Colonic mucosa (tissue), 4 donors: Measurements from ENCODE around the gene DAB1. TPM values are rescaled to one million over a fixed set of nuclear protein-coding genes. Genes with fewer than 3 reads are reported as not detected.

Source experiments
- DNase-seq: peaks from one replicate; pipeline ENCODE4 v3.0.0-alpha.2; 2020
- H3K27ac ChIP-seq: fragments of 200-600 bp; one replicate; pipeline ENCODE4 v1.8.0; 2021
- H3K27me3 ChIP-seq: fragments of 200-600 bp; one replicate; pipeline ENCODE4 v1.8.0; 2021
- H3K36me3 ChIP-seq: fragments of 200-600 bp; one replicate; pipeline ENCODE4 v1.8.0; 2021
- H3K4me1 ChIP-seq: fragments of 200-600 bp; one replicate; pipeline ENCODE4 v1.8.0; 2021; ENCODE audit warnings: mild to moderate bottlenecking
- H3K4me3 ChIP-seq: fragments of 200-600 bp; one replicate; pipeline ENCODE4 v1.8.0; 2021
- H3K9ac ChIP-seq, 2 donors: one replicate each; pipeline ENCODE4 v1.7.0; 2013; ENCODE audit warnings: control low read depth in 2 of 2, low read depth in 2 of 2, low read length in 2 of 2
- H3K9me3 ChIP-seq: fragments of 200-600 bp; one replicate; pipeline ENCODE4 v1.8.0; 2021
- intact Hi-C: fragments of 100-400 bp; cut with DNase I; formaldehyde crosslinking; loops from one replicate; pipeline ENCODE4 v1.14.1; 2022
- total RNA-seq, 2 donors: library from RNA; stranded (reverse); fragmentation: NEBNext Ultra II Directional in 1 of 2; extraction: Animal tissue kit (Norgen Biotek cat#: 25700) in 1 of 2; gene quantifications; one replicate each; pipeline ENCODE4 v1.2.1, GENCODE V29; 2021
- TF ChIP-seq, protein P1 (sequence below): fragments of 200-600 bp; IDR thresholded peaks from one replicate; pipeline ENCODE4 v1.8.0; 2022; ENCODE audit warnings: antibody characterized with exemption, mild to moderate bottlenecking
- donor health status: healthy.
- donor health status: DM: no; HTN: no; CAD: no.
- donor health status: DM: no; HTN: no; CAD: no.

Gene DAB1
- total RNA-seq, 2 donors from 2014 or later = 0.42 TPM; not detected in 1

DNA sequence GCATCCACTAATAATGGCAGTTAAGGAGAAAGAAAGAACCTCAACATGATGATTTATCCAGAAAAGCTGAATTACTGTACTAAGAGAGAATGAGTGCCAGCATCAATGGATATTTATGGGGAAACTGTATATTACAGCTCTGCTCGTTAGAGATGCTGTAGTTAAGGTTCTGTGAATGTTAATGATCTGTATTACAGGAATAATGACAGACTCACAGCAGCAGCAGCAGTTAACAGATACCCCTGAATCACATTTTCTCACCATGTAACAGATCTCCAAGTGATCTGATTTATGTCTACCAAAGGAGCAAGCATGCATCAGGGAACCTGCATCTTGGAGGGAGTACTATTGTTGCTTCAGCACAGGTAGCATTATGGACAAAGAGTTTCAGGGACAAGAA lies 377.4 kb downstream of the DAB1 start:
- no peak for DNase-seq
- Histone ChIP-seq H3K4me1 (no peaks in the 10 kb centered on the region), H3K9ac (no peak overlapping the region), H3K9me3 (no peaks in the 10 kb centered on the region), H3K27ac (no peak overlapping the region), H3K4me3 (no peak overlapping the region), H3K36me3 (no peaks in the 10 kb centered on the region), H3K27me3 (no peaks in the 10 kb centered on the region)
- intact Hi-C loops = no loop called here
- TF ChIP-seq, protein P1, sequence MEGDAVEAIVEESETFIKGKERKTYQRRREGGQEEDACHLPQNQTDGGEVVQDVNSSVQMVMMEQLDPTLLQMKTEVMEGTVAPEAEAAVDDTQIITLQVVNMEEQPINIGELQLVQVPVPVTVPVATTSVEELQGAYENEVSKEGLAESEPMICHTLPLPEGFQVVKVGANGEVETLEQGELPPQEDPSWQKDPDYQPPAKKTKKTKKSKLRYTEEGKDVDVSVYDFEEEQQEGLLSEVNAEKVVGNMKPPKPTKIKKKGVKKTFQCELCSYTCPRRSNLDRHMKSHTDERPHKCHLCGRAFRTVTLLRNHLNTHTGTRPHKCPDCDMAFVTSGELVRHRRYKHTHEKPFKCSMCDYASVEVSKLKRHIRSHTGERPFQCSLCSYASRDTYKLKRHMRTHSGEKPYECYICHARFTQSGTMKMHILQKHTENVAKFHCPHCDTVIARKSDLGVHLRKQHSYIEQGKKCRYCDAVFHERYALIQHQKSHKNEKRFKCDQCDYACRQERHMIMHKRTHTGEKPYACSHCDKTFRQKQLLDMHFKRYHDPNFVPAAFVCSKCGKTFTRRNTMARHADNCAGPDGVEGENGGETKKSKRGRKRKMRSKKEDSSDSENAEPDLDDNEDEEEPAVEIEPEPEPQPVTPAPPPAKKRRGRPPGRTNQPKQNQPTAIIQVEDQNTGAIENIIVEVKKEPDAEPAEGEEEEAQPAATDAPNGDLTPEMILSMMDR = no peak

DNA sequence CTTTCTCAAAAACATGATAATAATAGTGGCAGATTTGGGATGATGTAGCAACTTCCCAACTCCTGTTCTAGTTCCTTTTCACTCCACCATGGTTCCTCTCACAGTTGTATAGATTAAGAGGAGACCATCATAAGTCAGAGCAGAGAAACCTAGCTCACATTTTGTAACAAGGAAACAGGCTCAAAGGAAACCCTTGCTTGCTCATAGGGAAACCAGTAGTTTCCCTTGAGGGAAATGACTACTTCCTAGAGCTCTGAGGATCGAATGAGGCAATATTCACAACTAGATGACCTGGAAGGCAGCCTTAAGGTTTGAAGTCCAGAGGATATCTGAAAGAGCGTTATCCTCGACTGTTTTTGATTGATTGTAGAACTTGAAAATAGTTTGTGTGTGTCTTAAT lies 382.0 kb downstream of the DAB1 start:
- H3K36me3 ChIP-seq = no peaks in the 10 kb centered on the region
- H3K9ac ChIP-seq = no peak overlapping the region
- no peak overlapping the region for H3K4me3 ChIP-seq
- DNase-seq = no peak
- H3K4me1 ChIP-seq = no peaks in the 10 kb centered on the region
- intact Hi-C loops = no loop called here
- TF ChIP-seq, protein P1 = no peak
- no peaks in the 10 kb centered on the region for H3K9me3 ChIP-seq
- no peaks in the 10 kb centered on the region for H3K27me3 ChIP-seq
- H3K27ac ChIP-seq = no peak overlapping the region

DNA sequence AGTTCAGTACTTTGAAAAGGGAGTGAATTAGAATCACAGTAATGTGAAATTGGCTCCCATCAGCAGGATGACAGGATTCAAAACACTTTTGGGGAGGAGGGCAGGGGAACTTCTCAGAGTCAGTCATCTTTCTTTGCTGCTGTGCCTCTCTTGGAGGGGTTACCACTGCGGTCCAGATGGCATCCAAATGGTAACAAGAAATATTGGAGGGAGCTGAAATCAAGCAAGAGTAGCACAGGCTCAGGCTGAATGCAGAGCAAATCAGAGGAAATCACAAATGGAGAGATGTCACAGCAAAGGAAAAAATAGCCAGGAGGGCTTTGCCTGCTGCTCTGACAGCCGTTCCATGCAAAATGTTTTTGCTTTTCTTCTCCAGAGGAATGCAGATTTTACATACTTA lies 383.0 kb downstream of the DAB1 start:
- Histone ChIP-seq H3K36me3 (no peaks in the 10 kb centered on the region), H3K4me3 (no peak overlapping the region), H3K27ac (no peak overlapping the region), H3K4me1 (no peaks in the 10 kb centered on the region), H3K9me3 (no peaks in the 10 kb centered on the region), H3K27me3 (no peaks in the 10 kb centered on the region), H3K9ac (no peak overlapping the region)
- TF ChIP-seq, protein P1 = no peak
- DNase-seq = no peak
- intact Hi-C loops = no loop called here

DNA sequence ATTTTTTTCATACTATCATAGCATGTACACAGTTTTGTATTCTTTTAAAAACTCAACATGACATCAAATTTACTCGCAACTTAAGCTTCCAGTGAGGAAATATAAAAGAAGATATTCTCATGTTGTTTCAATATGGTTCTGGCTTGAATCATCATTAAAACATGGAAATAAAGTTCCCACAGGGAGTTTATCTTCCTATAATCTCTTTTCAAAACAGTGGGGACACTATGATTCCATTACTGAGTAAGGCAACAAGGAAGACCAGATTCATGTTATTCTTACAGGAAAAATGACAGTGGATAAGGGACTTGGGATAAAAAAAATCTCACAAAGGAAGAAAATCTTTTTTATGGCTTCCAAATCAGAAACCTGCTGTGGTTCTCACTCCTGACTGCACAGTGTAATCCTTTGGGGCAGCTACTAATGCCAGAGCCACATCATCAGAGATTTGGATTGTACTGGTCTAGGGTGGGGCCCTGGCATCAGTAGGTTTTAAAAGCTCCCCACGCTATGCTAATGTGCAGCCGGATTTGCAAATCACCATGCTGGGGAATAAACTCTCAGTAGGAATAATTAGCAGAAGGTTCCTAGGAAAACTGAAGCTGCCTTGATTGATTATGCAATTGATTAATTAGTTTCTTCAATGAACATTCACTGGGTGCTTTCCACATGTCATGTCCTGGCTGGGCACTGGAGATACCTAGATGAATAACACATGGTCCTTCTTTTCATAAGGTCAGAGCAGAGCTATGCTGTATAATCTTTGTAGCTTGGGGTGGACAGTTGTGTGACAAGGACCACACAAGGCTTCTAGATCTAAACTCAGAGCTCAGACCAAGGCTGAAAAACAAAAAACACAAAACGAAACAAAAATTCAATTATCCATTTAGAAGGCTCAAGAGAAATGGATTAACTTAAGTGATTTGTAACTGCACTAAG lies 386.9 kb downstream of the DAB1 start:
- intact Hi-C loops = no loop called here
- no peaks in the 10 kb centered on the region for H3K4me1 ChIP-seq
- no peaks in the 10 kb centered on the region for H3K36me3 ChIP-seq
- no peak overlapping the region for H3K27ac ChIP-seq
- TF ChIP-seq, protein P1 = no peak
- H3K27me3 ChIP-seq = no peaks in the 10 kb centered on the region
- H3K4me3 ChIP-seq = no peak overlapping the region
- H3K9ac ChIP-seq = no peak overlapping the region
- DNase-seq = no peak
- H3K9me3 ChIP-seq = no peaks in the 10 kb centered on the region

DNA sequence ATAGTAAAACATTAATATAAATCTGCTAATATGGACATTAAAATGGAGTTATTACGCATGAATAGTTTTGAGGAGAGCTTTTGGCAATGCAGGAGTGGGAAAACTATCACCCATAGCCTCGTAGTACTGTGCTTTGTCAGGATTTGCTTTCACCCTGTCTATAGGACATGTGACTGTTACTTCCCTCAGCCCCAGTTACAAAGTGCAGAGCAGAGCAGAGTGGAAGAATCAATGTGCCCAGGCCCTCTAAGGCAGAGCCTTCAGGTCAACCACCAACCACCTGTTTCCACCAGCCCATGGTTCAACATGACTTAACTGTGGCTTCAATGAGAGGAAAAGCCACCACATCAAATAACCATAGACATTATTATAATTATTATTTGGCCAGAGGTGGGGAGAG lies 389.1 kb downstream of the DAB1 start:
- DNase-seq = no peak
- Histone ChIP-seq H3K9me3 (no peaks in the 10 kb centered on the region), H3K4me3 (no peak overlapping the region), H3K27ac (no peak overlapping the region), H3K36me3 (no peaks in the 10 kb centered on the region), H3K27me3 (no peaks in the 10 kb centered on the region), H3K9ac (no peak overlapping the region), H3K4me1 (no peaks in the 10 kb centered on the region)
- intact Hi-C loops = no loop called here
- TF ChIP-seq, protein P1 = no peak
